Spinal cord (tissue), 10 donors: ENCODE measurements around the gene CZIB. TPM values are rescaled to one million over a fixed set of nuclear protein-coding genes. Genes with fewer than 3 reads are reported as not detected.
A peak's percentile ranks its signal among the peaks of the same experiment; 100 is the strongest.

Source experiments
- DNase-seq, 6 donors: peaks; one replicate each; pipeline versions ENCODE4 v3.0.0 to v3.0.0-alpha.2; 2013 to 2015; ENCODE audit warnings: low spot score in 6 of 6, low read depth in 4 of 6
- H3K27ac ChIP-seq: one replicate; pipeline ENCODE4 v1.5.1; 2013; ENCODE audit warnings: low read depth, low read length, control low read depth
- H3K27me3 ChIP-seq: one replicate; pipeline ENCODE4 v1.6.1; 2013; ENCODE audit warnings: low read length; ENCODE audit not compliant: control insufficient read depth, insufficient read depth
- H3K36me3 ChIP-seq: one replicate; pipeline ENCODE4 v1.6.1; 2013; ENCODE audit warnings: low read length; ENCODE audit not compliant: control insufficient read depth, insufficient read depth
- H3K4me1 ChIP-seq: one replicate; pipeline ENCODE4 v1.6.1; 2013; ENCODE audit warnings: low read length; ENCODE audit not compliant: control insufficient read depth, insufficient read depth
- H3K4me3 ChIP-seq: one replicate; pipeline ENCODE4 v1.5.1; 2013; ENCODE audit warnings: low read depth, low read length, control low read depth
- H3K9me3 ChIP-seq: one replicate; pipeline ENCODE4 v1.6.1; 2013; ENCODE audit warnings: low read length; ENCODE audit not compliant: control insufficient read depth, insufficient read depth
- WGBS: methylation state at CpG from one replicate; pipeline ENCODE4 v1.1.5; 2013; ENCODE audit warnings: missing lambda C conversion rate; ENCODE audit not compliant: insufficient coverage; 5-methylcytosine and 5-hydroxymethylcytosine counted together
- long read RNA-seq, 4 donors: transcript quantifications; one replicate each; lab custom pipeline, GENCODE V29; 2026
- polyA plus RNA-seq, 2 donors: library from polyadenylated mRNA; unstranded; fragments of 120-200 nt; gene quantifications; one replicate each; pipeline ENCODE4 v1.2.1, GENCODE V29; 2013; ENCODE audit not compliant: insufficient read length in 2 of 2
- total RNA-seq, 2 donors: library from RNA; depleted of rRNA in 1 of 2; stranded (reverse); fragments of 120-200 nt in 1 of 2; fragments of >200 nt in 1 of 2; gene quantifications; one replicate each; pipeline versions ENCODE4 v1.2.3 to v1.2.4, GENCODE V29; 2013 to 2014
- donor health status: healthy.

The CZIB gene
- total RNA-seq (10 to 100 TPM; 44.7 to 87.2 TPM), polyA plus RNA-seq (10 to 100 TPM; 77.8 to 95.3 TPM)
- long read RNA-seq, donor 1, transcript C1orf123-202 (7 exons, 1,009 nt), result minor isoform, 13 of 61 reads
- long read RNA-seq, donor 1, transcript C1orf123-201 (8 exons, 1,085 nt), result major isoform, 26 of 61 reads
- long read RNA-seq, donor 1, transcript C1orf123-203 (2 exons, 841 nt), result minor isoform, 7 of 61 reads
- long read RNA-seq, donor 1, transcript C1orf123-207 (1 exons, 490 nt), result minor isoform, 6 of 61 reads
- long read RNA-seq, donor 1, partial matches to known transcripts, result 5 of 61 reads
- long read RNA-seq, donor 1, other reads (novel, unspliced or antisense), result 0 of 61 reads
- long read RNA-seq, donor 2, transcript C1orf123-201 (8 exons, 1,085 nt), result major isoform, 6 of 14 reads
- long read RNA-seq, donor 2, partial matches to known transcripts, result 0 of 14 reads
- long read RNA-seq, donor 2, other reads (novel, unspliced or antisense), result 0 of 14 reads
- long read RNA-seq, donor 3, transcript C1orf123-201 (8 exons, 1,085 nt), result major isoform, 10 of 22 reads
- long read RNA-seq, donor 3, partial matches to known transcripts, result 0 of 22 reads
- long read RNA-seq, donor 3, other reads (novel, unspliced or antisense), result 0 of 22 reads
- long read RNA-seq, donor 4, transcript C1orf123-202 (7 exons, 1,009 nt), result minor isoform, 6 of 75 reads
- long read RNA-seq, donor 4, transcript C1orf123-203 (2 exons, 841 nt), result minor isoform, 5 of 75 reads
- long read RNA-seq, donor 4, transcript C1orf123-201 (8 exons, 1,085 nt), result major isoform, 36 of 75 reads
- long read RNA-seq, donor 4, transcript C1orf123-207 (1 exons, 490 nt), result minor isoform, 6 of 75 reads
- long read RNA-seq, donor 4, partial matches to known transcripts, result 15 of 75 reads
- long read RNA-seq, donor 4, other reads (novel, unspliced or antisense), result 0 of 75 reads

GRCh38 chr1:53220171-53220961 lies at the start of gene CZIB:
Gene CZIB (minus strand): TSS chr1:53220634. CDS start chr1:53220575, 59 bp downstream.
- H3K9me3 ChIP-seq, result no peaks in the 10 kb centered on the region
- H3K4me1 ChIP-seq, result peaks cover 16% of the 10 kb centered on the region
- H3K27me3 ChIP-seq, result no peaks in the 10 kb centered on the region
- peak within 1 kb of the TSS; percentile 97 for H3K27ac ChIP-seq
- DNase-seq, result peak; percentile 84 to 98 (median 90)
- WGBS, result under 1% methylated on average over 59 of the region's 61 CpGs
- H3K4me3 ChIP-seq, result peak within 1 kb of the TSS; percentile 95
- peaks cover 6% of the 10 kb centered on the region for H3K36me3 ChIP-seq

GRCh38 chr1:53270107-53270506 lies 49.7 kb upstream of the CZIB start:
- H3K27me3 ChIP-seq, result no peaks in the 10 kb centered on the region
- no peak for DNase-seq

GRCh38 chr1:53267761-53268160 lies 47.3 kb upstream of the CZIB start:
- DNase-seq, result no peak
- H3K4me1 ChIP-seq, result no peaks in the 10 kb centered on the region
- no peaks in the 10 kb centered on the region for H3K27me3 ChIP-seq
- H3K36me3 ChIP-seq, result peaks cover 79% of the 10 kb centered on the region
- H3K4me3 ChIP-seq, result no peak overlapping the region
- H3K27ac ChIP-seq, result no peak overlapping the region
- no peaks in the 10 kb centered on the region for H3K9me3 ChIP-seq

More at GRCh38 chr1:53270107-53270506, 49.7 kb upstream of the CZIB start:
- Histone ChIP-seq H3K9me3 (no peaks in the 10 kb centered on the region), H3K36me3 (peaks cover 80% of the 10 kb centered on the region), H3K27ac (no peak overlapping the region), H3K4me3 (no peak overlapping the region), H3K4me1 (no peaks in the 10 kb centered on the region)
- 80% methylated on average over 1 of the region's 1 CpG for WGBS

GRCh38 chr1:53266038-53266437 lies 45.6 kb upstream of the CZIB start:
- Histone ChIP-seq H3K4me3 (no peak overlapping the region), H3K9me3 (no peaks in the 10 kb centered on the region), H3K4me1 (no peaks in the 10 kb centered on the region), H3K36me3 (peaks cover 77% of the 10 kb centered on the region), H3K27ac (no peak overlapping the region), H3K27me3 (no peaks in the 10 kb centered on the region)
- DNase-seq, result peak in 1 of 6 donors; percentile 47

- H3K4me3 ChIP-seq, result no peak overlapping the region
- H3K27ac ChIP-seq, result no peak overlapping the region
- H3K9me3 ChIP-seq, result no peaks in the 10 kb centered on the region
- peaks cover 72% of the 10 kb centered on the region for H3K36me3 ChIP-seq
- no peak for DNase-seq
- H3K27me3 ChIP-seq, result no peaks in the 10 kb centered on the region
- no peaks in the 10 kb centered on the region for H3K4me1 ChIP-seq
- WGBS, result 92% methylated on average over 3 of the region's 4 CpGs
Measured at GRCh38 chr1:53265581-53265980, 45.1 kb upstream of the CZIB start.

GRCh38 chr1:53264048-53264447 lies 43.6 kb upstream of the CZIB start:
- no peaks in the 10 kb centered on the region for H3K9me3 ChIP-seq
- peaks cover 76% of the 10 kb centered on the region for H3K36me3 ChIP-seq
- no peak overlapping the region for H3K27ac ChIP-seq
- no peaks in the 10 kb centered on the region for H3K27me3 ChIP-seq
- 97% methylated on average over 10 of the region's 11 CpGs for WGBS
- no peak overlapping the region for H3K4me3 ChIP-seq
- H3K4me1 ChIP-seq, result no peaks in the 10 kb centered on the region
- DNase-seq, result no peak

- peaks cover 76% of the 10 kb centered on the region for H3K36me3 ChIP-seq
- no peaks in the 10 kb centered on the region for H3K27me3 ChIP-seq
- no peak overlapping the region for H3K4me3 ChIP-seq
- H3K9me3 ChIP-seq, result no peaks in the 10 kb centered on the region
- H3K4me1 ChIP-seq, result no peaks in the 10 kb centered on the region
- DNase-seq, result no peak
- 91% methylated on average over 2 of the region's 3 CpGs for WGBS
- no peak overlapping the region for H3K27ac ChIP-seq
Measured at GRCh38 chr1:53262000-53262399, 41.6 kb upstream of the CZIB start.

- Histone ChIP-seq H3K4me3 (no peak overlapping the region), H3K27ac (no peak overlapping the region), H3K36me3 (peaks cover 71% of the 10 kb centered on the region), H3K4me1 (no peaks in the 10 kb centered on the region), H3K27me3 (no peaks in the 10 kb centered on the region), H3K9me3 (no peaks in the 10 kb centered on the region)
- no peak for DNase-seq
- 93% methylated on average over 2 of the region's 4 CpGs for WGBS
Measured at GRCh38 chr1:53260631-53261247, 40.3 kb upstream of the CZIB start.

GRCh38 chr1:53259932-53260331 lies 39.5 kb upstream of the CZIB start:
- DNase-seq, result no peak
- WGBS, result no CpG with 5 or more reads among the region's 2 CpGs
- H3K27me3 ChIP-seq, result no peaks in the 10 kb centered on the region
- H3K9me3 ChIP-seq, result no peaks in the 10 kb centered on the region
- H3K27ac ChIP-seq, result no peak overlapping the region
- peaks cover 68% of the 10 kb centered on the region for H3K36me3 ChIP-seq
- no peaks in the 10 kb centered on the region for H3K4me1 ChIP-seq
- no peak overlapping the region for H3K4me3 ChIP-seq
